Activated T-helper 1 cell treated with anti-CD3 and anti-CD28 coated beads, Interleukin-2, amount 50 U/mL, for 16 hours (primary cell): ENCODE results near the gene ANKRD39.
A peak's percentile ranks its signal among the peaks of the same experiment; 100 is the strongest.
"Not testable (repeated sequence)": the region's sequence is repeated elsewhere in the genome, so short reads cannot be mapped to it uniquely, and the experiment has no call there.

Experiments used
- DNase-seq, 2 donors: peaks; one replicate each; pipeline ENCODE4 v3.0.0-alpha.2; 2020; ENCODE audit warnings: low read depth in 1 of 2, low spot score in 1 of 2

The ANKRD39 gene

GRCh38 chr2:96810783-96811192 is 47.0 kb downstream of the ANKRD39 start:
- DNase-seq: no peak

- no peak for DNase-seq
These were observed 47.6 kb downstream of the ANKRD39 start for GRCh38 chr2:96809951-96810782.

GRCh38 chr2:96809216-96809882 is 48.5 kb downstream of the ANKRD39 start:
- no peak for DNase-seq

GRCh38 chr2:96808176-96808837 is 49.5 kb downstream of the ANKRD39 start:
- DNase-seq: no peak

- DNase-seq: no peak
These were observed 50.7 kb downstream of the ANKRD39 start for GRCh38 chr2:96807127-96807471.

- DNase-seq: peak; percentile 9 to 30
These were observed 51.2 kb downstream of the ANKRD39 start for GRCh38 chr2:96806468-96807126.

- DNase-seq: not testable (repeated sequence)
These were observed 51.9 kb downstream of the ANKRD39 start for GRCh38 chr2:96805946-96806345.

- DNase-seq: no peak
These were observed 52.8 kb downstream of the ANKRD39 start for GRCh38 chr2:96804986-96805385.

- no peak for DNase-seq
These were observed 55.1 kb downstream of the ANKRD39 start for GRCh38 chr2:96802721-96803120.

GRCh38 chr2:96801786-96802595 is 55.8 kb downstream of the ANKRD39 start:
- DNase-seq: peak in 1 of 2 donors; percentile 30

GRCh38 chr2:96801005-96801785 is 56.6 kb downstream of the ANKRD39 start:
- peak; percentile 55 to 61 for DNase-seq

GRCh38 chr2:96800061-96801004 is 57.5 kb downstream of the ANKRD39 start:
- DNase-seq: no peak

GRCh38 chr2:96799623-96799935 is 58.2 kb downstream of the ANKRD39 start:
- DNase-seq: no peak

- DNase-seq: no peak
These were observed 58.8 kb downstream of the ANKRD39 start for GRCh38 chr2:96798733-96799622.
